Loucy (cell line): ENCODE measurements around the gene DENND5A.
"Not testable (repeated sequence)": the region's sequence is repeated elsewhere in the genome, so short reads cannot be mapped to it uniquely, and the experiment has no call there.

Experiments used
- H2AFZ ChIP-seq: fragments of 200-600 bp; sonication (generic); 2 replicates; pipeline ENCODE4 v1.6.0; 2016; ENCODE audit warnings: antibody characterized with exemption, mild to moderate bottlenecking, low read length, moderate library complexity
- H3F3A ChIP-seq: fragments of 200-600 bp; 2 replicates; pipeline ENCODE4 v1.6.0; 2016; ENCODE audit warnings: antibody characterized with exemption, low read depth, mild to moderate bottlenecking
- H3K27me3 ChIP-seq: fragments of 200-600 bp; sonication (generic); 2 replicates; pipeline ENCODE4 v1.6.1; 2014; ENCODE audit warnings: low read length, mild to moderate bottlenecking; ENCODE audit not compliant: insufficient read depth, poor library complexity, severe bottlenecking
- H3K36me3 ChIP-seq: fragments of 200-600 bp; sonication (generic); 2 replicates; pipeline ENCODE4 v1.6.1; 2016; ENCODE audit warnings: low read length; ENCODE audit not compliant: insufficient read depth
- H3K4me1 ChIP-seq: fragments of 200-600 bp; sonication (generic); 2 replicates; pipeline ENCODE4 v1.5.1; 2014; ENCODE audit warnings: low read length, mild to moderate bottlenecking; ENCODE audit not compliant: insufficient read depth, poor library complexity, severe bottlenecking
- H3K4me2 ChIP-seq: fragments of 200-600 bp; sonication (generic); 2 replicates; pipeline ENCODE4 v1.6.0; 2014; ENCODE audit warnings: antibody characterized with exemption, low read length, low read depth, mild to moderate bottlenecking; ENCODE audit not compliant: poor library complexity, severe bottlenecking
- H3K4me3 ChIP-seq: fragments of 200-600 bp; sonication (generic); 2 replicates; pipeline ENCODE4 v1.5.1; 2014; ENCODE audit warnings: low read length, mild to moderate bottlenecking, mixed read lengths; ENCODE audit not compliant: poor library complexity, severe bottlenecking
- H3K79me2 ChIP-seq: fragments of 200-600 bp; sonication (generic); 2 replicates; pipeline ENCODE4 v1.6.1; 2014; ENCODE audit warnings: low read length; ENCODE audit not compliant: insufficient read depth
- H3K9ac ChIP-seq: fragments of 200-600 bp; sonication (generic); 2 replicates; pipeline ENCODE4 v1.6.0; 2014; ENCODE audit warnings: mild to moderate bottlenecking, low read depth, low read length, moderate library complexity; ENCODE audit not compliant: poor library complexity, severe bottlenecking
- H3K9me2 ChIP-seq: fragments of 200-600 bp; sonication (generic); replicated peaks from 2 replicates; pipeline ENCODE4 v1.6.1; 2016; ENCODE audit warnings: low read depth, low read length, mixed read lengths
- H3K9me3 ChIP-seq: fragments of 200-600 bp; sonication (generic); 2 replicates; pipeline ENCODE4 v1.6.1; 2014; ENCODE audit warnings: mild to moderate bottlenecking, antibody characterized with exemption, low read length, low read depth; ENCODE audit not compliant: insufficient read depth
- H4K20me1 ChIP-seq: fragments of 200-600 bp; sonication (generic); 2 replicates; pipeline ENCODE4 v1.6.0; 2014; ENCODE audit warnings: antibody characterized with exemption, low read length, mild to moderate bottlenecking; ENCODE audit not compliant: insufficient read depth, poor library complexity, severe bottlenecking
- EZH2phosphoT487 ChIP-seq: fragments of 200-600 bp; IDR thresholded peaks from 2 replicates; pipeline ENCODE4 v1.6.1; 2018; ENCODE audit warnings: antibody characterized with exemption, mild to moderate bottlenecking, moderate library complexity, borderline replicate concordance
- TF ChIP-seq, protein P1 (sequence below): fragments of 200-600 bp; sonication (generic); conservative IDR thresholded peaks from 2 replicates; pipeline ENCODE4 v1.5.1; 2014; ENCODE audit warnings: mild to moderate bottlenecking, antibody characterized with exemption, low read length

DENND5A gene

DNA sequence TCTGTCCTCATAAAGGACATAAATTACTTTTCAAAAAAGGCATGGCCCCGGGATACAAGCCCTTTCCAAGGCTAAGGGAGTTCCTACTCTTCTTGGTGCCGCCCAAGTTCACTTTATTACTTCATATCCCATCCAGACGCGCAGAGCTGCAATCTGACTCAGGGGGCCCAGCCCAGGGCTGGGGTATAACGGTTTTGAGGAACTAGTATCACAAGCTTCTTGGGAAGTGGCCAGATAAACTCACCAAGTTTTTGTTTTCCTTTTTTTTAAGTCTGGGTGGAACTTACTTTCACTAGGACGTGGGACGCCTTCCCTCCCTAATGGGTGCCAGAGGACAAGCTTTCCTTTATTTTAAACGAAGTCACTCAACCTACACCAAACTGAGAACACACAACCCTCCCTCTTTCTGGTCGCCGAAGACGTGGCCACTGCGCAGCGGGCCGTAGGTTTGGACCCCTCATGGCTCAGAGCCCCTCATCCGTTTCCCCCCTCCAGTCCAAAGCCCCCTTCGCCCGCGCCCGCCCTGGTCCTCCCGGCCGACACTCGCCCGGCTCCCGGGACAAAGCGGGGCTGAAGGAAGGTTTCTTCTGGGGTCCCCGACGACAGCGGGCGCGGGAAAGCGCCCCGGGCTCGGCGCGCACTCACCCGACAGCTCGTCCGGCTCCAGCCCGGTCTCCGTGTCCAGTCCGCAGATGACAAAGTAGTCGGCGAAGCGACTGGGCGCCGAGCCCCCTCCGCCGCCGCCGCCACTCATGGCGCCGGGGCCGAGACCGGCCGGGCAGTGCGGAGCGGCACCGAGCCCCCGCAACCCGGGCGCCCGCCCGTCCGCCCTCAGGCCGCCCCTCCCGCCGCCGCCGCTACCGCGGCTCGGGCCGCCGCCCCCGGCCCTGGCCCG lies 587 bp downstream of the DENND5A start:
- Histone ChIP-seq H4K20me1 (peaks cover 15% of the 10 kb centered on the region), H3K9ac (peak overlapping the region; percentile 73), H3K4me2 (peak overlapping the region; percentile 76), H3F3A (0 out of 2 replicates have a peak, but pooled peaks cover 6% of the 10 kb centered on the region), H3K4me3 (peak overlapping the region; percentile 88), H3K9me3 (no peaks in the 10 kb centered on the region), H3K79me2 (peaks cover 45% of the 10 kb centered on the region), H3K4me1 (peaks cover 29% of the 10 kb centered on the region), H3K9me2 (no peaks in the 10 kb centered on the region), H3K36me3 (no peaks in the 10 kb centered on the region), H3K27me3 (no peaks in the 10 kb centered on the region), H2AFZ (peak overlapping the region; percentile 75)
- TF ChIP-seq EZH2phosphoT487: no peak
- TF ChIP-seq, protein P1, sequence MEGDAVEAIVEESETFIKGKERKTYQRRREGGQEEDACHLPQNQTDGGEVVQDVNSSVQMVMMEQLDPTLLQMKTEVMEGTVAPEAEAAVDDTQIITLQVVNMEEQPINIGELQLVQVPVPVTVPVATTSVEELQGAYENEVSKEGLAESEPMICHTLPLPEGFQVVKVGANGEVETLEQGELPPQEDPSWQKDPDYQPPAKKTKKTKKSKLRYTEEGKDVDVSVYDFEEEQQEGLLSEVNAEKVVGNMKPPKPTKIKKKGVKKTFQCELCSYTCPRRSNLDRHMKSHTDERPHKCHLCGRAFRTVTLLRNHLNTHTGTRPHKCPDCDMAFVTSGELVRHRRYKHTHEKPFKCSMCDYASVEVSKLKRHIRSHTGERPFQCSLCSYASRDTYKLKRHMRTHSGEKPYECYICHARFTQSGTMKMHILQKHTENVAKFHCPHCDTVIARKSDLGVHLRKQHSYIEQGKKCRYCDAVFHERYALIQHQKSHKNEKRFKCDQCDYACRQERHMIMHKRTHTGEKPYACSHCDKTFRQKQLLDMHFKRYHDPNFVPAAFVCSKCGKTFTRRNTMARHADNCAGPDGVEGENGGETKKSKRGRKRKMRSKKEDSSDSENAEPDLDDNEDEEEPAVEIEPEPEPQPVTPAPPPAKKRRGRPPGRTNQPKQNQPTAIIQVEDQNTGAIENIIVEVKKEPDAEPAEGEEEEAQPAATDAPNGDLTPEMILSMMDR: no peak

DNA sequence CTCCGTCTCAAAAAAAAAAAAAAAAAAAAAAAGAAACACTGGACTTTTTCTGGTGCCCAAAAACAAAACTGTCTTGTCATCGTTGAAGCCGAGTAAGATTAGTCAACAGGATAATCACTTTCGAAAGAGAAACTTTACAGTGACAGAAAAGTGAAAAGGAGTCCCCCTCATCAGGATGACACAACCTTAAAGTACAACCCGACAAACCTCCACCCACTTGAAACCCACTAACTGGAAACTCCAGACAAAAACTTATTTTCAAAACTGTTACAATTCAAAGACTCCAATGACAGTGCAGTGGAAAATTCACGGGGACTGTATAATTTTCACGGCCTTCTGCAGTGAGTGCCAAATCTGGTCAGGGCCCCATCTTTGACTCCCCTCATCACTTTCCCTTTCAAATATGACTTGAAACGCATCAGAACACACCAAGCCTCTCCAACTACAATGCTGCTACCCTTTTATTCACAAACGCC lies 1.3 kb downstream of the DENND5A start:
- peak overlapping the region; percentile 73 for H3K9ac ChIP-seq
- no peaks in the 10 kb centered on the region for H3K27me3 ChIP-seq
- H3K36me3 ChIP-seq: no peaks in the 10 kb centered on the region
- H3F3A ChIP-seq: 0 out of 2 replicates have a peak, but pooled peaks cover 6% of the 10 kb centered on the region
- H3K9me3 ChIP-seq: no peaks in the 10 kb centered on the region
- H4K20me1 ChIP-seq: peaks cover 15% of the 10 kb centered on the region
- H3K9me2 ChIP-seq: no peaks in the 10 kb centered on the region
- H3K4me2 ChIP-seq: peak overlapping the region; percentile 76
- H3K79me2 ChIP-seq: peaks cover 47% of the 10 kb centered on the region
- peaks cover 29% of the 10 kb centered on the region for H3K4me1 ChIP-seq
- peak overlapping the region; percentile 88 for H3K4me3 ChIP-seq
- no peak for TF ChIP-seq EZH2phosphoT487
- TF ChIP-seq, protein P1: no peak
- 0 out of 2 replicates have a peak overlapping the region, but pooled peaks have one; percentile 75 for H2AFZ ChIP-seq

DNA sequence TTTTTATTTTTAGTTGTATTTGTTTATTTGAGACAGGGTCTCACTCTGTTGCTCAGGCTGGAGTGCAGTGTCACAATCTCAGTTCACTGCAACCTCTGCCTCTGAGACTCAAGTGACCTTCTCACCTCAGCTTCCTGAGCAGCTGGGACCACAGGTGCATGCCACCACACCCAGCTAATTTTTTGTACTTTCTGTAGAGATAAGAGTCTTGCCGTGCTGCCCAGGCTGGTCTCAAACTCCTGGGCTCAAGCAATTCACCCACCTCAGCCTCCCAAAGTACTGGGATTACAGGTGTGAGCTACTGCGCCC lies 4.4 kb downstream of the DENND5A start:
- H3F3A ChIP-seq, H3K9ac ChIP-seq, H3K27me3 ChIP-seq, H3K9me3 ChIP-seq, H3K9me2 ChIP-seq, H3K36me3 ChIP-seq, H2AFZ ChIP-seq: not testable (repeated sequence)
- H4K20me1 ChIP-seq: peaks cover 15% of the 10 kb centered on the region
- peaks cover 29% of the 10 kb centered on the region for H3K4me1 ChIP-seq
- peak overlapping the region; percentile 41 for H3K4me2 ChIP-seq
- peak overlapping the region; percentile 4 for H3K4me3 ChIP-seq
- H3K79me2 ChIP-seq: peaks cover 54% of the 10 kb centered on the region
